B cell (primary cell): Measurements from ENCODE around the gene KCND3.

Source experiments
- CTCF ChIP-seq: fragments of 200-600 bp; IDR thresholded peaks from one replicate; pipeline ENCODE4 v1.8.0; 2022; ENCODE audit warnings: antibody characterized with exemption, mild to moderate bottlenecking
- EZH2 ChIP-seq: IDR thresholded peaks from 2 replicates; pipeline ENCODE4 v1.6.1; 2012; ENCODE audit warnings: borderline replicate concordance, low read depth, mild to moderate bottlenecking, moderate library complexity, low read length; ENCODE audit not compliant: insufficient read depth, poor library complexity, severe bottlenecking

- no peak for TF ChIP-seq CTCF
- no peak for TF ChIP-seq EZH2
Observed at GRCh38 chr1:111903871-111904449, 85.5 kb downstream of the KCND3 start.
